B cell (primary cell): ENCODE data around the gene FKBP2. TPM values are rescaled to one million over a fixed set of nuclear protein-coding genes. Genes with fewer than 3 reads are reported as not detected.

Experiments used
- ATAC-seq: fragments of 200-7000 bp; cut with Tn5 transposase; one replicate; pipeline ENCODE4 v1.10.0; 2021; ENCODE audit warnings: low read depth, mild to moderate bottlenecking, moderate number of reproducible peaks, moderate library complexity
- CTCF ChIA-PET: fragments of 350-600 bp; sonication (Branson Sonifier 250); formaldehyde crosslinking; loops from one replicate; lab custom pipeline; 2021; ENCODE audit warnings: antibody characterized with exemption, inconsistent platforms; lab: Charles Lee
- POLR2A ChIA-PET: fragments of 350-600 bp; sonication (Branson Sonifier 250); formaldehyde crosslinking; loops from one replicate; lab custom pipeline; 2021; ENCODE audit warnings: antibody characterized with exemption; lab: Charles Lee
- DNase-seq: peaks from one replicate; pipeline ENCODE4 v3.0.0; 2013
- H2AFZ ChIP-seq: 2 replicates; pipeline ENCODE4 v1.6.1; 2012; ENCODE audit warnings: mild to moderate bottlenecking, low read depth, low read length; ENCODE audit not compliant: insufficient read depth, poor library complexity, severe bottlenecking
- H3K27ac ChIP-seq, 2 donors: 1 replicate in 1 of 2; 2 replicates in 1 of 2; pipeline ENCODE4 v1.5.1; 2012 to 2013; ENCODE audit warnings: low read length in 2 of 2, mild to moderate bottlenecking in 2 of 2, moderate library complexity in 1 of 2
- H3K27me3 ChIP-seq, 4 experiments: fragments of 200-600 bp in 1 of 4; sonication (generic) in 1 of 4; replicated peaks in 1 of 4; 1 replicate in 2 of 4; 2 replicates in 2 of 4; pipeline versions ENCODE4 v1.6.1 to v1.7.0; 2013 to 2016; ENCODE audit warnings: low read length in 3 of 4, mild to moderate bottlenecking in 2 of 4, mixed read lengths in 1 of 4, moderate library complexity in 1 of 4; ENCODE audit not compliant: insufficient read depth in 4 of 4, control insufficient read depth in 3 of 4; ENCODE audit errors: control extremely low read depth in 1 of 4
- H3K36me3 ChIP-seq, 2 experiments: replicated peaks in 1 of 2; 1 replicate in 1 of 2; 2 replicates in 1 of 2; pipeline versions ENCODE4 v1.6.1 to v1.7.1; 2013; ENCODE audit warnings: low read length in 1 of 2; ENCODE audit not compliant: insufficient read depth in 2 of 2, control insufficient read depth in 1 of 2; ENCODE audit errors: control extremely low read depth in 1 of 2, extremely low read depth in 1 of 2
- H3K4me1 ChIP-seq, 2 donors: fragments of 200-600 bp in 1 of 2; sonication (generic) in 1 of 2; 1 replicate in 1 of 2; 2 replicates in 1 of 2; pipeline versions ENCODE4 v1.5.1 to v1.6.1; 2013 to 2017; ENCODE audit warnings: low read length in 2 of 2; ENCODE audit not compliant: control insufficient read depth in 2 of 2, insufficient read depth in 2 of 2
- H3K4me2 ChIP-seq: replicated peaks from 2 replicates; pipeline ENCODE3; 2012; ENCODE audit warnings: mild to moderate bottlenecking, low read depth, low read length; ENCODE audit not compliant: poor library complexity, severe bottlenecking
- H3K4me3 ChIP-seq, 5 experiments: fragments of 200-600 bp in 1 of 5; sonication (generic) in 1 of 5; 1 replicate in 3 of 5; 2 replicates in 2 of 5; pipeline versions ENCODE4 v1.5.1 to v1.7.0; 2011 to 2016; ENCODE audit warnings: low read length in 4 of 5, mild to moderate bottlenecking in 4 of 5, low read depth in 2 of 5, control low read depth in 1 of 5, moderate library complexity in 1 of 5; ENCODE audit not compliant: insufficient read depth in 1 of 5; ENCODE audit errors: control extremely low read depth in 1 of 5, extremely low read depth in 1 of 5
- H3K79me2 ChIP-seq: fragments of 200-600 bp; sonication (generic); one replicate; pipeline ENCODE4 v1.6.0; 2016; ENCODE audit warnings: low read length; ENCODE audit not compliant: control insufficient read depth, insufficient read depth
- H3K9ac ChIP-seq: fragments of 200-600 bp; sonication (generic); 2 replicates; pipeline ENCODE4 v1.6.1; 2017; ENCODE audit warnings: mild to moderate bottlenecking, low read length, moderate library complexity
- H3K9me3 ChIP-seq, 3 donors: one replicate each; pipeline versions ENCODE4 v1.6.1 to v1.7.1; 2013; ENCODE audit warnings: low read length in 2 of 3; ENCODE audit not compliant: control insufficient read depth in 2 of 3, insufficient read depth in 1 of 3; ENCODE audit errors: control extremely low read depth in 1 of 3
- H4K20me1 ChIP-seq: 2 replicates; pipeline ENCODE4 v1.6.0; 2012; ENCODE audit warnings: mild to moderate bottlenecking, low read length; ENCODE audit not compliant: insufficient read depth, control insufficient read depth, poor library complexity, severe bottlenecking
- H3K27ac Mint-ChIP-seq: one replicate; pipeline ENCODE4 v1.8.0; 2021; ENCODE audit warnings: mixed read lengths
- H3K27me3 Mint-ChIP-seq: one replicate; pipeline ENCODE4 v1.8.0; 2021; ENCODE audit warnings: mixed read lengths
- H3K4me1 Mint-ChIP-seq: one replicate; pipeline ENCODE4 v1.8.0; 2021; ENCODE audit warnings: mixed read lengths
- H3K4me3 Mint-ChIP-seq: one replicate; pipeline ENCODE4 v1.8.0; 2021; ENCODE audit warnings: mixed read lengths
- H3K9me3 Mint-ChIP-seq: one replicate; pipeline ENCODE4 v1.8.0; 2022; ENCODE audit warnings: mixed read lengths; ENCODE audit not compliant: insufficient read depth
- EZH2 ChIP-seq: IDR thresholded peaks from 2 replicates; pipeline ENCODE4 v1.6.1; 2012; ENCODE audit warnings: borderline replicate concordance, low read depth, mild to moderate bottlenecking, moderate library complexity, low read length; ENCODE audit not compliant: insufficient read depth, poor library complexity, severe bottlenecking
- WGBS: methylation state at CpG from one replicate; pipeline ENCODE4 v1.1.5; 2013; ENCODE audit warnings: missing lambda C conversion rate; ENCODE audit not compliant: insufficient coverage; 5-methylcytosine and 5-hydroxymethylcytosine counted together
- intact Hi-C: fragments of 100-400 bp; cut with micrococcal nuclease; formaldehyde crosslinking; loops from one replicate; pipeline ENCODE4 v1.10.0; 2022
- polyA plus RNA-seq: library from polyadenylated mRNA; depleted of rRNA; stranded (reverse); fragments of >200 nt; gene quantifications from 2 replicates; pipeline ENCODE4 v1.2.3, GENCODE V29; 2012
- total RNA-seq, 2 donors: library from RNA; stranded (reverse); fragments of 120-200 nt in 1 of 2; gene quantifications; 1 replicate in 1 of 2; 2 replicates in 1 of 2; pipeline versions ENCODE4 v1.2.3 to v1.2.4, GENCODE V29; 2013 to 2022
- TF ChIP-seq, protein P1 (sequence below): fragments of 200-600 bp; IDR thresholded peaks from one replicate; pipeline ENCODE4 v1.8.0; 2022; ENCODE audit warnings: antibody characterized with exemption, mild to moderate bottlenecking

The FKBP2 gene
- total and polyA plus RNA-seq, 2 donors (not counting 1 experiment from before 2014, with no cell fraction given), result 23.7 to 38.2 TPM

DNA sequence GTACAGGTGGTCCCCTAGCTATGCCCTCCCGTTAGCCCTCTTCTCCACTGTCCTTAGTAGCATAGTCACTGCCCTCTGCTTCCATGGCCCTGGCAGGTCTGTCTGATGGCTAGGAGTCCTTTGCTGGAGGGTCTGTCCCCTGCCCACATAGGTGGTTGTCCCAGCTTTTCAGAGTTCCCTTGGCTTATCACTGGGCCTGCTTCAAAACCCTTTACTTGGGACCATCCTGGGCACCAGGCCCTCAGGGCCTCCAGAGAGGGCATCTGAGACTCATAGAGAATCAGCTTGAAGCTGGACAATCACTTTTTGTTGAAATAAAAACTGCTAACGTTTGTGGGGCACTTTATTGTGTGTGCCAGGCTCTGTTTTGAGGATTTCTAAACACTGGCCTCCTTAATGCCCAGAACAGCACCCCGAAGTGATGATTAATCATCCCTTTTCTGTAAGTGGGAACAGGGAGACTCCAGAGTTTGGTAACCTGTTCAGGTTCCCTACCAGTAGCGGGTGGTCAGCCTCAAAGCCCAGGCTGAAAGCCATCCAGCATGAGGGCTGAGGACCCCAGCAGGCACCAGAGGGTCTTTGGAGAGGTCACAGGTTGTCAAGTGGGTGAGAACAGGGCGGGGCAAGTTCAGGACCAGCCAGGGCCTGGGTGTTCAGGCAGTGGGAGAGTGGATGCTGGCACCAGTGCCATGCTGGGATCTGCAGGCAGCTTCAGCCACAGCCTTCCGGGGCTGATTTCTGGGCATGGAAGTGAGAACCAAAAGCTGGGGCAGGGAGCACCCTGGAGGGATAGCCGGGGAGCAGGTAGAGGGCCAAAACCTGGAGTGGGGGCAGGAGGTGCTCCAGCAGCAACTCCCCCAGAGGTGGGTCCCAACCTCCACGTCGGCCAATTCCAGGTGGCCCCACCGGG is 49.7 kb downstream of the FKBP2 start:
- no peak overlapping the region for H3K9ac ChIP-seq
- ChIA-PET CTCF (interaction anchor here (1.3 to 6.8 kb wide), 4 partner anchors 12 to 86 kb away, joined by 3 to 47 read pairs (median 6); partner anchors contain the start of gene CATSPERZ), POLR2A (no interaction called here)

More for the DNA sequence above, 49.7 kb downstream of the FKBP2 start:
- no peak for ATAC-seq
- H3K4me1 ChIP-seq, result peaks cover 16 to 30% of the 10 kb centered on the region in 2 donors
- no peak overlapping the region for H3K27ac ChIP-seq
- peaks cover 17% of the 10 kb centered on the region for H3K4me1 Mint-ChIP-seq
- H2AFZ ChIP-seq, result no peak overlapping the region
- DNase-seq, result peak; percentile 32
- H3K79me2 ChIP-seq, result peaks cover 12% of the 10 kb centered on the region
- 70% methylated on average over 9 of the region's 10 CpGs for WGBS
- peaks cover 0 to 11% (median 0%) of the 10 kb centered on the region in 3 donors for H3K9me3 ChIP-seq
- H3K4me3 ChIP-seq, result no peak overlapping the region
- TF ChIP-seq, protein P1, sequence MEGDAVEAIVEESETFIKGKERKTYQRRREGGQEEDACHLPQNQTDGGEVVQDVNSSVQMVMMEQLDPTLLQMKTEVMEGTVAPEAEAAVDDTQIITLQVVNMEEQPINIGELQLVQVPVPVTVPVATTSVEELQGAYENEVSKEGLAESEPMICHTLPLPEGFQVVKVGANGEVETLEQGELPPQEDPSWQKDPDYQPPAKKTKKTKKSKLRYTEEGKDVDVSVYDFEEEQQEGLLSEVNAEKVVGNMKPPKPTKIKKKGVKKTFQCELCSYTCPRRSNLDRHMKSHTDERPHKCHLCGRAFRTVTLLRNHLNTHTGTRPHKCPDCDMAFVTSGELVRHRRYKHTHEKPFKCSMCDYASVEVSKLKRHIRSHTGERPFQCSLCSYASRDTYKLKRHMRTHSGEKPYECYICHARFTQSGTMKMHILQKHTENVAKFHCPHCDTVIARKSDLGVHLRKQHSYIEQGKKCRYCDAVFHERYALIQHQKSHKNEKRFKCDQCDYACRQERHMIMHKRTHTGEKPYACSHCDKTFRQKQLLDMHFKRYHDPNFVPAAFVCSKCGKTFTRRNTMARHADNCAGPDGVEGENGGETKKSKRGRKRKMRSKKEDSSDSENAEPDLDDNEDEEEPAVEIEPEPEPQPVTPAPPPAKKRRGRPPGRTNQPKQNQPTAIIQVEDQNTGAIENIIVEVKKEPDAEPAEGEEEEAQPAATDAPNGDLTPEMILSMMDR, result no peak
- peak; percentile 48 for TF ChIP-seq EZH2
- peak overlapping the region; percentile 82 for H3K4me3 Mint-ChIP-seq
- peaks cover 0 to 45% (median 30%) of the 10 kb centered on the region in 4 experiments for H3K27me3 ChIP-seq
- no peak overlapping the region for H3K27ac Mint-ChIP-seq
- no peaks in the 10 kb centered on the region for H3K36me3 ChIP-seq
- no peaks in the 10 kb centered on the region for H3K9me3 Mint-ChIP-seq
- intact Hi-C loops, result no loop called here
- H3K4me2 ChIP-seq, result peak overlapping the region; percentile 89
- peaks cover 32% of the 10 kb centered on the region for H4K20me1 ChIP-seq
- peaks cover 28% of the 10 kb centered on the region for H3K27me3 Mint-ChIP-seq
